Trophoblast cell (in vitro differentiated cells and primary cell): ENCODE results near the gene DNAH17.

Experiments
- DNase-seq, 2 donors: peaks; one replicate each; pipeline ENCODE4 v3.0.0-alpha.2; 2016
- H2AFZ ChIP-seq: 2 replicates; pipeline ENCODE4 v1.6.1; 2013; ENCODE audit warnings: low read length, moderate library complexity, mild to moderate bottlenecking; ENCODE audit not compliant: insufficient read depth, poor library complexity
- H2AK5ac ChIP-seq: 2 replicates; pipeline ENCODE4 v1.6.1; 2013; ENCODE audit warnings: mild to moderate bottlenecking, low read length
- H2BK120ac ChIP-seq: 2 replicates; pipeline ENCODE4 v1.6.1; 2013; ENCODE audit warnings: low read length, mild to moderate bottlenecking, moderate library complexity; ENCODE audit not compliant: insufficient read depth, poor library complexity
- H2BK12ac ChIP-seq: 2 replicates; pipeline ENCODE4 v1.6.1; 2013; ENCODE audit warnings: mild to moderate bottlenecking, low read length, moderate library complexity
- H2BK5ac ChIP-seq: 2 replicates; pipeline ENCODE4 v1.6.1; 2013; ENCODE audit warnings: low read length, low read depth, moderate library complexity, mild to moderate bottlenecking; ENCODE audit not compliant: poor library complexity
- H3K14ac ChIP-seq: 2 replicates; pipeline ENCODE4 v1.6.1; 2013; ENCODE audit warnings: mild to moderate bottlenecking, low read length
- H3K18ac ChIP-seq: 2 replicates; pipeline ENCODE4 v1.6.1; 2013; ENCODE audit warnings: mild to moderate bottlenecking, low read length
- H3K23ac ChIP-seq: 2 replicates; pipeline ENCODE4 v1.6.1; 2013; ENCODE audit warnings: low read length
- H3K27ac ChIP-seq: 2 replicates; pipeline ENCODE4 v1.5.1; 2013; ENCODE audit warnings: low read depth, mild to moderate bottlenecking, inconsistent platforms, low read length, moderate library complexity
- H3K27me3 ChIP-seq: 2 replicates; pipeline ENCODE4 v1.6.1; 2013; ENCODE audit warnings: inconsistent platforms, mild to moderate bottlenecking, low read length, moderate library complexity; ENCODE audit not compliant: insufficient read depth
- H3K36me3 ChIP-seq, 2 experiments: 1 replicate in 1 of 2; 2 replicates in 1 of 2; pipeline ENCODE4 v1.6.1; 2013; ENCODE audit warnings: low read length in 2 of 2, mild to moderate bottlenecking in 2 of 2, moderate library complexity in 1 of 2; ENCODE audit not compliant: insufficient read depth in 2 of 2, control insufficient read depth in 1 of 2
- H3K4ac ChIP-seq: 2 replicates; pipeline ENCODE4 v1.6.1; 2013; ENCODE audit warnings: low read depth, mild to moderate bottlenecking, low read length, moderate library complexity
- H3K4me1 ChIP-seq, 2 experiments: 1 replicate in 1 of 2; 2 replicates in 1 of 2; pipeline ENCODE4 v1.6.1; 2013; ENCODE audit warnings: low read length in 2 of 2, mild to moderate bottlenecking in 2 of 2, moderate library complexity in 1 of 2; ENCODE audit not compliant: insufficient read depth in 2 of 2, control insufficient read depth in 1 of 2
- H3K4me2 ChIP-seq: 2 replicates; pipeline ENCODE4 v1.6.1; 2013; ENCODE audit warnings: inconsistent platforms, mild to moderate bottlenecking, low read length, moderate library complexity
- H3K4me3 ChIP-seq: 2 replicates; pipeline ENCODE4 v1.5.1; 2013; ENCODE audit warnings: mild to moderate bottlenecking, low read depth, low read length, inconsistent platforms
- H3K79me1 ChIP-seq: one replicate; pipeline ENCODE4 v1.6.1; 2013; ENCODE audit warnings: low read length
- H3K79me2 ChIP-seq: 2 replicates; pipeline ENCODE4 v1.6.1; 2013; ENCODE audit warnings: low read length, mild to moderate bottlenecking; ENCODE audit not compliant: control insufficient read depth, insufficient read depth, poor library complexity
- H3K9ac ChIP-seq: 2 replicates; pipeline ENCODE4 v1.6.1; 2013; ENCODE audit warnings: mild to moderate bottlenecking, low read length
- H3K9me3 ChIP-seq: 2 replicates; pipeline ENCODE4 v1.6.1; 2013; ENCODE audit warnings: low read depth, mild to moderate bottlenecking, control low read depth, inconsistent platforms, low read length; ENCODE audit not compliant: insufficient read depth
- H4K12ac ChIP-seq: 2 replicates; pipeline ENCODE4 v1.6.1; 2013; ENCODE audit warnings: low read depth, mild to moderate bottlenecking, low read length, moderate library complexity
- H4K8ac ChIP-seq: 2 replicates; pipeline ENCODE4 v1.6.1; 2013; ENCODE audit warnings: low read depth, mild to moderate bottlenecking, low read length, moderate library complexity
- H4K91ac ChIP-seq: one replicate; pipeline ENCODE4 v1.6.1; 2013; ENCODE audit warnings: low read depth, mild to moderate bottlenecking, low read length, moderate library complexity
- WGBS: extraction: QIAGEN DNeasy Blood & Tissue Kit; methylation state at CpG from one replicate; pipeline ENCODE4 v1.1.7; 2013; ENCODE audit warnings: missing lambda C conversion rate; ENCODE audit not compliant: insufficient read length, insufficient coverage; ENCODE audit errors: extremely low coverage; 5-methylcytosine and 5-hydroxymethylcytosine counted together

Gene DNAH17

DNA sequence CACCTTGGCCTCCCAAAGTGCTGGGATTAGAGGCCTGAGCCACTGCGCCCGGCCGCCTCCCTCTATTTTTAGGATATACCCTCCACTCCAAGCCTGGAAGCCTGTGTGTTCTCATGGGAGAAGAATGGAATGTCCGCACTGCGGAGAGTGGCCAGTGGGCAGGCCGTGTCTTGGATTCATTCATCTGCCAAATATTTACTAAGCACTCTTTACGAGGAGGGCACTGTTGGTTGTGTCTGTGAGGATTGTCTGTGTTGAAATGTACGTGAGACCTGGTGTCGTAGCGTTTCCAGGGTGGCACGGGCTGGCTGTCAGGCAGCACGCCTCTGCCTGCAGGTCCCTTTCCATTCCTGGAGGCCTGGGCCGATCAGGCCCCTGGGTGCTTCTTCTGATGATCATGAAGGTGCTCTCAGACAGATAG, 179.5 kb downstream of the DNAH17 start:
- peak overlapping the region; percentile 30 for H3K4ac ChIP-seq
- H3K79me2 ChIP-seq = peaks cover 22% of the 10 kb centered on the region
- no CpG with 5 or more reads among the region's 13 CpGs for WGBS
- peak overlapping the region; percentile 23 for H4K91ac ChIP-seq
- H2AFZ ChIP-seq = no peak overlapping the region
- H2BK120ac ChIP-seq = no peak overlapping the region
- peak overlapping the region; percentile 29 for H3K27ac ChIP-seq
- no peak overlapping the region for H3K4me3 ChIP-seq
- no peaks in the 10 kb centered on the region for H3K27me3 ChIP-seq
- H2BK5ac ChIP-seq = peak overlapping the region; percentile 7
- H3K18ac ChIP-seq = peak overlapping the region; percentile 3
- H2AK5ac ChIP-seq = no peak overlapping the region
- no peak overlapping the region for H3K9ac ChIP-seq
- no peak overlapping the region for H3K14ac ChIP-seq
- H4K12ac ChIP-seq = no peak overlapping the region
- H3K4me1 ChIP-seq = peaks cover 53 to 63% of the 10 kb centered on the region in 2 experiments
- no peak overlapping the region for H4K8ac ChIP-seq
- H2BK12ac ChIP-seq = peak overlapping the region; percentile 9
- H3K23ac ChIP-seq = no peak overlapping the region
- H3K36me3 ChIP-seq = peaks cover 65 to 68% of the 10 kb centered on the region in 2 experiments
- peaks cover 41% of the 10 kb centered on the region for H3K79me1 ChIP-seq
- DNase-seq = peak; percentile 72 to 75
- H3K9me3 ChIP-seq = no peaks in the 10 kb centered on the region
- peak overlapping the region; percentile 15 for H3K4me2 ChIP-seq

DNA sequence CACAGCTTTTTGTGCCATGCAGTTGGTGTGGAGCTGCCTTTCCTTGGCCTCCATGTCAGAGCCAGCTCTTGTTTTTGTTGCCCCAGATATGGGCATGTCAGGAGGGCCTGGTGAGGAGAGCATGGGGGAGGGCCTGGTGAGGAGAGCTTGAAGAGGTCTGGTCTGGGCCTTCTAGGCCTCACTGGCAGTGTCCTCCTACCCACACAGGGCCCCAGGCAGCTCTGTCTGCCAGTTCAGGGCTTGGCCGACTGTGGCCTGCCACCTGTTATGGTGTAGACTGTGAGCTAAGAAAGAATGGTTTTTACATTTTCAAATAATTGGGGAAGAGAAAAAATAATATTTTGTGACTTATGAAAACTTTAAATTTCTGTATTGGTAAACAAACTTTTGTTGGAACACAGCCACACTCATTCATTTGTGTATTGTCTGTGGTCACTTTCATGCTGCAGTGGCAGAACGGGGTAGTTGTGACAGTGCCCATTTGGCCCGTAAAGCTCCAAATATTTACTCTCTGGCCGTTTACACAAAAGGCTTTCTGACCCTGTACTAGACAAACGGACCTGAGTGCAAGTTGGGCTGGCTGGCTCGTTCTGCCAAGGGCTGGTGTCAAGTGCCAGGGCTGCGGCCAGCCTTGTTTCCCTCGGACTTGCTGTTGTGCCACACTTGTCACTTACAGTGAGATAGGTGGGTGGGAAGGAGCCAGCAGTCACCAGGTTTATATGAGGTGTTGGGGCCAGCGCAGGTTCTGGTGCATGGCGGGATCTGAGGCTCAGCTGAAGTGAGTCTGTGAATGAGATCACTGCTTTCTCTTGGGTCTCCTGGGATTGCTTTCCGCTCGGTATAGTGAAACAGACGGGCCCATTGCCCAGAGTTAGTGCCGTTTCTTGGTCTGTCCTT, 180.5 kb downstream of the DNAH17 start:
- Histone ChIP-seq H3K4me2 (no peak overlapping the region), H4K91ac (peak overlapping the region; percentile 8), H2BK120ac (no peak overlapping the region), H3K4me3 (no peak overlapping the region), H3K36me3 (peaks cover 58 to 59% of the 10 kb centered on the region in 2 experiments), H3K27ac (no peak overlapping the region), H3K4me1 (peaks cover 56 to 65% of the 10 kb centered on the region in 2 experiments), H3K18ac (peak overlapping the region; percentile 30), H2AK5ac (peak overlapping the region; percentile 30), H3K23ac (no peak overlapping the region), H3K27me3 (no peaks in the 10 kb centered on the region), H3K9me3 (no peaks in the 10 kb centered on the region), H2AFZ (no peak overlapping the region), H3K14ac (no peak overlapping the region), H3K79me1 (peaks cover 43% of the 10 kb centered on the region), H3K4ac (peak overlapping the region; percentile 30), H4K8ac (no peak overlapping the region), H2BK12ac (peak overlapping the region; percentile 19), H4K12ac (no peak overlapping the region), H3K79me2 (peaks cover 21% of the 10 kb centered on the region), H3K9ac (no peak overlapping the region), H2BK5ac (peak overlapping the region; percentile 2)
- WGBS = no CpG with 5 or more reads among the region's 14 CpGs
- DNase-seq = no peak

DNA sequence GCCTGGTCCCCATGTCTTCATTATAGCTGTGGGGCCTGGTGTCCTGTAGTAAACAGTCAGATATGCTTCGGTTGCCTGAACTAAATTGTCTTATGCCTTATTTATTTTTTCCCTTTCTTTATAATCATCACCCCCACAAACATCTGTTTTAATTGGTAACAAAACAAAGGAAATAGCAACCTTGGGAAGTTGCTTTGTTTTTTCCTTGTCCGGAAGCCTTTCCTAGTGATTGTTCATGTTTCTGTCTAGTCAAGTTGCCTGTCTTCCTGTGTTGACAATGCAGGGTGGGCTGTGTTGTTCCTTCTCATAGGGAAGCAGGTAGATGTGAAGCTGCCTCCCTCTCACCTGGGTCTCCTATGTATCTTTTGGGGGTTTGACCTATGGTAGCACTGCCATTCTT, 182.0 kb downstream of the DNAH17 start:
- Histone ChIP-seq H3K18ac (peak overlapping the region; percentile 72), H3K79me1 (peaks cover 37% of the 10 kb centered on the region), H2AFZ (no peak overlapping the region), H3K27me3 (no peaks in the 10 kb centered on the region), H3K9me3 (no peaks in the 10 kb centered on the region), H3K27ac (peak overlapping the region; percentile 66), H2BK120ac (peak overlapping the region; percentile 40), H4K8ac (peak overlapping the region; percentile 20), H2BK5ac (peak overlapping the region; percentile 68), H3K4ac (peak overlapping the region; percentile 87), H3K36me3 (peaks cover 44 to 46% of the 10 kb centered on the region in 2 experiments), H2BK12ac (peak overlapping the region; percentile 61), H4K12ac (no peak overlapping the region), H3K4me2 (no peak overlapping the region), H3K9ac (no peak overlapping the region), H3K14ac (peak overlapping the region; percentile 80), H3K23ac (no peak overlapping the region), H3K4me1 (peaks cover 52 to 63% of the 10 kb centered on the region in 2 experiments), H3K4me3 (no peak overlapping the region), H2AK5ac (peak overlapping the region; percentile 15), H3K79me2 (peaks cover 28% of the 10 kb centered on the region), H4K91ac (no peak overlapping the region)
- no CpG with 5 or more reads among the region's 2 CpGs for WGBS
- no peak for DNase-seq

DNA sequence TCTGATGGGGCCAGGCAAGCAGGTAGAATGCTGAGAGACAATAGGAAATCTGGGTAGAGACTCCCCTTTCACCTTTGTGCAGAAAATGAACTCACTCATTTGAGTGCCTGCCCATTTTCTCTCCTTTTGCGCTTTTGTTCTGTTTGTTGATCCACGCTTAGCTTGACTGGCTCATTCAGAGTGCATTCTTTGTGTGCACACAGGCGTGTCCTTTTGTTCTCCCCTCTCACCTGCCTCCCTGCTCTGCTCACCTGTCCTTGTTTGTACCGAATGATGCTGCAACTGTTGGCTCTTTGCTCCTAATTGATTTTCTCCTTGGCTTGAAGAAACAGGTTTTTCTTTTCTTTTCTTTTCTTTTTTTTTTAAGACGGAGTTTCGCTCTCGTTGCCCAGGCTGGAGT, 183.0 kb downstream of the DNAH17 start:
- WGBS = no CpG with 5 or more reads among the region's 7 CpGs
- H3K27ac ChIP-seq = no peak overlapping the region
- H3K9ac ChIP-seq = no peak overlapping the region
- no peak overlapping the region for H2BK120ac ChIP-seq
- H3K79me1 ChIP-seq = peaks cover 36% of the 10 kb centered on the region
- peaks cover 30% of the 10 kb centered on the region for H3K79me2 ChIP-seq
- DNase-seq = no peak
- no peak overlapping the region for H4K12ac ChIP-seq
- H3K23ac ChIP-seq = no peak overlapping the region
- no peak overlapping the region for H3K18ac ChIP-seq
- no peak overlapping the region for H2BK12ac ChIP-seq
- H2BK5ac ChIP-seq = no peak overlapping the region
- no peaks in the 10 kb centered on the region for H3K9me3 ChIP-seq
- no peak overlapping the region for H2AK5ac ChIP-seq
- no peaks in the 10 kb centered on the region for H3K27me3 ChIP-seq
- H3K4me2 ChIP-seq = peak overlapping the region; percentile 13
- no peak overlapping the region for H3K4me3 ChIP-seq
- H3K14ac ChIP-seq = no peak overlapping the region
- no peak overlapping the region for H4K8ac ChIP-seq
- H3K4ac ChIP-seq = peak overlapping the region; percentile 7
- H3K4me1 ChIP-seq = peaks cover 46 to 63% of the 10 kb centered on the region in 2 experiments
- peaks cover 36 to 38% of the 10 kb centered on the region in 2 experiments for H3K36me3 ChIP-seq
- H2AFZ ChIP-seq = no peak overlapping the region
- H4K91ac ChIP-seq = peak overlapping the region; percentile 13
